ENCODE data around the gene FKBP1A.
"Not testable (repeated sequence)": the region's sequence is repeated elsewhere in the genome, so short reads cannot be mapped to it uniquely, and the experiment has no call there.

Gene FKBP1A

GRCh38 chr20:1363522-1363921 lies 29.3 kb downstream of the FKBP1A start:
- Histone ChIP-seq H3K9ac (ENCODE audit: low read length in 2 of 2) (no peak overlapping the region), H3K27ac (ENCODE audit: low read length) (no peak overlapping the region), H3K4me1 (ENCODE audit: control insufficient read depth, insufficient read depth, low read length) (no peaks in the 10 kb centered on the region), H3K4me3 (ENCODE audit: low read length in 2 of 2) (no peak overlapping the region), H3K9me3 (ENCODE audit: control insufficient read depth in 2 of 2, low read length in 2 of 2) (no peaks in the 10 kb centered on the region), H3K36me3 (ENCODE audit: control insufficient read depth in 2 of 2, insufficient read depth in 2 of 2, low read length in 2 of 2) (peaks cover 25 to 31% of the 10 kb centered on the region in 2 donors), H3K27me3 (ENCODE audit: control insufficient read depth in 1 of 2, insufficient read depth in 2 of 2, low read length in 2 of 2) (no peaks in the 10 kb centered on the region)

- Histone ChIP-seq H3K36me3 (ENCODE audit: control insufficient read depth in 2 of 2, insufficient read depth in 2 of 2, low read length in 2 of 2) (peaks cover 23 to 24% of the 10 kb centered on the region in 2 donors), H3K27ac (ENCODE audit: low read length) (no peak overlapping the region), H3K4me3 (ENCODE audit: low read length in 2 of 2) (no peak overlapping the region), H3K27me3 (ENCODE audit: control insufficient read depth in 1 of 2, insufficient read depth in 2 of 2, low read length in 2 of 2) (no peaks in the 10 kb centered on the region), H3K4me1 (ENCODE audit: control insufficient read depth, insufficient read depth, low read length) (no peaks in the 10 kb centered on the region), H3K9ac (ENCODE audit: low read length in 2 of 2) (no peak overlapping the region), H3K9me3 (ENCODE audit: control insufficient read depth in 2 of 2, low read length in 2 of 2) (no peaks in the 10 kb centered on the region)
These were observed 30.4 kb downstream of the FKBP1A start for GRCh38 chr20:1362484-1362883.

- Histone ChIP-seq H3K9me3 (ENCODE audit: control insufficient read depth in 2 of 2, low read length in 2 of 2) (no peaks in the 10 kb centered on the region), H3K27ac (ENCODE audit: low read length) (no peak overlapping the region), H3K4me1 (ENCODE audit: control insufficient read depth, insufficient read depth, low read length) (no peaks in the 10 kb centered on the region), H3K4me3 (ENCODE audit: low read length in 2 of 2) (no peak overlapping the region), H3K9ac (ENCODE audit: low read length in 2 of 2) (no peak overlapping the region), H3K27me3 (ENCODE audit: control insufficient read depth in 1 of 2, insufficient read depth in 2 of 2, low read length in 2 of 2) (no peaks in the 10 kb centered on the region), H3K36me3 (ENCODE audit: control insufficient read depth in 2 of 2, insufficient read depth in 2 of 2, low read length in 2 of 2) (peaks cover 18 to 21% of the 10 kb centered on the region in 2 donors)
These were observed 32.6 kb downstream of the FKBP1A start for GRCh38 chr20:1360094-1360846.

GRCh38 chr20:1357921-1358671 lies 34.8 kb downstream of the FKBP1A start:
- Histone ChIP-seq H3K27me3 (ENCODE audit: control insufficient read depth in 1 of 2, insufficient read depth in 2 of 2, low read length in 2 of 2) (no peaks in the 10 kb centered on the region), H3K9me3 (ENCODE audit: control insufficient read depth in 2 of 2, low read length in 2 of 2) (no peaks in the 10 kb centered on the region), H3K27ac (ENCODE audit: low read length) (no peak overlapping the region), H3K36me3 (ENCODE audit: control insufficient read depth in 2 of 2, insufficient read depth in 2 of 2, low read length in 2 of 2) (peaks cover 19 to 21% of the 10 kb centered on the region in 2 donors), H3K4me1 (ENCODE audit: control insufficient read depth, insufficient read depth, low read length) (no peaks in the 10 kb centered on the region), H3K4me3 (ENCODE audit: low read length in 2 of 2) (no peak overlapping the region), H3K9ac (ENCODE audit: low read length in 2 of 2) (no peak overlapping the region)

- H3K27me3 ChIP-seq (ENCODE audit: control insufficient read depth in 1 of 2, insufficient read depth in 2 of 2, low read length in 2 of 2) = no peaks in the 10 kb centered on the region
- peaks cover 0 to 5% of the 10 kb centered on the region in 2 donors for H3K36me3 ChIP-seq (ENCODE audit: control insufficient read depth in 2 of 2, insufficient read depth in 2 of 2, low read length in 2 of 2)
- H3K4me1 ChIP-seq (ENCODE audit: control insufficient read depth, insufficient read depth, low read length) = no peaks in the 10 kb centered on the region
- H3K4me3 ChIP-seq (ENCODE audit: low read length in 2 of 2) = no peak overlapping the region
- H3K9me3 ChIP-seq (ENCODE audit: control insufficient read depth in 2 of 2, low read length in 2 of 2) = no peaks in the 10 kb centered on the region
- no peak overlapping the region for H3K27ac ChIP-seq (ENCODE audit: low read length)
- no peak overlapping the region for H3K9ac ChIP-seq (ENCODE audit: low read length in 2 of 2)
These were observed 38.9 kb downstream of the FKBP1A start for GRCh38 chr20:1353956-1354355.

- Histone ChIP-seq H3K4me1 (ENCODE audit: control insufficient read depth, insufficient read depth, low read length) (no peaks in the 10 kb centered on the region), H3K27me3 (ENCODE audit: control insufficient read depth in 1 of 2, insufficient read depth in 2 of 2, low read length in 2 of 2) (no peaks in the 10 kb centered on the region), H3K4me3 (ENCODE audit: low read length in 2 of 2) (no peak overlapping the region), H3K9ac (ENCODE audit: low read length in 2 of 2) (no peak overlapping the region), H3K27ac (ENCODE audit: low read length) (no peak overlapping the region), H3K9me3 (ENCODE audit: control insufficient read depth in 2 of 2, low read length in 2 of 2) (no peaks in the 10 kb centered on the region), H3K36me3 (ENCODE audit: control insufficient read depth in 2 of 2, insufficient read depth in 2 of 2, low read length in 2 of 2) (no peaks in the 10 kb centered on the region)
These were observed 46.4 kb downstream of the FKBP1A start for GRCh38 chr20:1346315-1346969.

GRCh38 chr20:1345756-1346093 lies 47.1 kb downstream of the FKBP1A start:
- H3K9ac ChIP-seq (ENCODE audit: low read length in 2 of 2) = no peak overlapping the region
- H3K27ac ChIP-seq (ENCODE audit: low read length) = no peak overlapping the region
- no peaks in the 10 kb centered on the region for H3K9me3 ChIP-seq (ENCODE audit: control insufficient read depth in 2 of 2, low read length in 2 of 2)
- no peaks in the 10 kb centered on the region for H3K27me3 ChIP-seq (ENCODE audit: control insufficient read depth in 1 of 2, insufficient read depth in 2 of 2, low read length in 2 of 2)
- H3K4me3 ChIP-seq (ENCODE audit: low read length in 2 of 2) = no peak overlapping the region
- H3K36me3 ChIP-seq (ENCODE audit: control insufficient read depth in 2 of 2, insufficient read depth in 2 of 2, low read length in 2 of 2) = no peaks in the 10 kb centered on the region
- no peaks in the 10 kb centered on the region for H3K4me1 ChIP-seq (ENCODE audit: control insufficient read depth, insufficient read depth, low read length)

- Histone ChIP-seq H3K36me3 (ENCODE audit: control insufficient read depth in 2 of 2, insufficient read depth in 2 of 2, low read length in 2 of 2) (no peaks in the 10 kb centered on the region), H3K9me3 (ENCODE audit: control insufficient read depth in 2 of 2, low read length in 2 of 2) (no peaks in the 10 kb centered on the region), H3K27ac (ENCODE audit: low read length) (no peak overlapping the region), H3K27me3 (ENCODE audit: control insufficient read depth in 1 of 2, insufficient read depth in 2 of 2, low read length in 2 of 2) (no peaks in the 10 kb centered on the region), H3K4me3 (ENCODE audit: low read length in 2 of 2) (no peak overlapping the region), H3K9ac (ENCODE audit: low read length in 2 of 2) (no peak overlapping the region), H3K4me1 (ENCODE audit: control insufficient read depth, insufficient read depth, low read length) (no peaks in the 10 kb centered on the region)
These were observed 47.7 kb downstream of the FKBP1A start for GRCh38 chr20:1345030-1345755.

GRCh38 chr20:1343446-1344124 lies 49.3 kb downstream of the FKBP1A start:
- H3K9me3 ChIP-seq (ENCODE audit: control insufficient read depth in 2 of 2, low read length in 2 of 2); H3K4me3 ChIP-seq (ENCODE audit: low read length in 2 of 2); H3K36me3 ChIP-seq (ENCODE audit: control insufficient read depth in 2 of 2, insufficient read depth in 2 of 2, low read length in 2 of 2); H3K27me3 ChIP-seq (ENCODE audit: control insufficient read depth in 1 of 2, insufficient read depth in 2 of 2, low read length in 2 of 2); H3K4me1 ChIP-seq (ENCODE audit: control insufficient read depth, insufficient read depth, low read length); H3K27ac ChIP-seq (ENCODE audit: low read length); H3K9ac ChIP-seq (ENCODE audit: low read length in 2 of 2): not testable (repeated sequence)

GRCh38 chr20:1341561-1342265 lies 51.1 kb downstream of the FKBP1A start:
- Histone ChIP-seq H3K9me3 (ENCODE audit: control insufficient read depth in 2 of 2, low read length in 2 of 2) (no peaks in the 10 kb centered on the region), H3K36me3 (ENCODE audit: control insufficient read depth in 2 of 2, insufficient read depth in 2 of 2, low read length in 2 of 2) (no peaks in the 10 kb centered on the region), H3K27me3 (ENCODE audit: control insufficient read depth in 1 of 2, insufficient read depth in 2 of 2, low read length in 2 of 2) (no peaks in the 10 kb centered on the region), H3K4me1 (ENCODE audit: control insufficient read depth, insufficient read depth, low read length) (peaks cover 4% of the 10 kb centered on the region), H3K27ac (ENCODE audit: low read length) (no peak overlapping the region), H3K4me3 (ENCODE audit: low read length in 2 of 2) (no peak overlapping the region), H3K9ac (ENCODE audit: low read length in 2 of 2) (no peak overlapping the region)
